GM20431 (cell line): ENCODE measurements around the gene ZC3H15.

Experiments
- in situ Hi-C: fragments of 300-500 bp; cut with MseI, MboI; formaldehyde crosslinking; loops from one replicate; pipeline ENCODE4 v1.15.0; 2020; ENCODE audit warnings: low sequenced_read_pairs; ENCODE audit not compliant: unreplicated experiment

ZC3H15 gene

DNA sequence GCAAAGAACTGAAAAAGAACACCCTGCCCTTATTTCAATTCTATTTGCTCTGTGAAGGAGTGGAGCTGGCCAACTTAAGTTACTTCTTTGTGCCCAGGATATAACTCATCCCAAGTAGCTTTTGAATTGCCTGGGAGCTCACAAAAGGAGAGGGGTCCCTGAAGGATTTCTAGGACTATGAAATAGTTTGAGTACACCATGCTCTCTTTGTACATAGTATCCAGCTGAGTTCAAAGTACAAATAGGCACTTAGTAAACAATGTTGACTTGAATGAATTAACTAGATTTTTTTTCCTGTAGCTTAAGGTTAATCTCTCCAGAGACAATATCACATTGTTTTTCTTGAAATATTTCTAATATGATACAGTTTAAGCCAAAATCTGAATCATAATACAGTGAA lies 47.7 kb downstream of the ZC3H15 start:
- in situ Hi-C loops = no loop called here

- in situ Hi-C loops = no loop called here
Measured at GRCh38 chr2:186534406-186534805, 48.3 kb downstream of the ZC3H15 start.

GRCh38 chr2:186535861-186536260 lies 49.8 kb downstream of the ZC3H15 start:
- in situ Hi-C loops = no loop called here

- in situ Hi-C loops = no loop called here
Measured at GRCh38 chr2:186537019-186537418, 51.0 kb downstream of the ZC3H15 start.

DNA sequence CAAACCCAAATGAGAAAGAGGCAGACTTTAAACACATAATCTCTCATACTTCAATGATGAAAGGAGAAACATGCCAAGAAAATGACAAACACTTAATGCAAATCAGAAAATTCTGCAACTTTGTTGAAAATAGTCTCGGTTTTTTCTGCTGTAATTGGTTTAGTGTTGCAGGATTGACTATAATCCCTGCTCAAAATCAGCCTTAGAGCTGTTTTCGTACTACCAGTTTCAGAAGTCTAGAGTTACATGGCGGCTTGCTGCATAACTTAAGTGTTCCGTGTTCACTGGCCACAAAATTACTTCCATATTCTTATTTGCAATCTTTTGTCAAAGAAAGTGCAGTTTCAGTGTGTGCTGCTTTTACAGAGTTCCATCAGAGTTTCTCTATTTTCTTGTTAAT lies 54.9 kb downstream of the ZC3H15 start:
- in situ Hi-C loops = no loop called here

DNA sequence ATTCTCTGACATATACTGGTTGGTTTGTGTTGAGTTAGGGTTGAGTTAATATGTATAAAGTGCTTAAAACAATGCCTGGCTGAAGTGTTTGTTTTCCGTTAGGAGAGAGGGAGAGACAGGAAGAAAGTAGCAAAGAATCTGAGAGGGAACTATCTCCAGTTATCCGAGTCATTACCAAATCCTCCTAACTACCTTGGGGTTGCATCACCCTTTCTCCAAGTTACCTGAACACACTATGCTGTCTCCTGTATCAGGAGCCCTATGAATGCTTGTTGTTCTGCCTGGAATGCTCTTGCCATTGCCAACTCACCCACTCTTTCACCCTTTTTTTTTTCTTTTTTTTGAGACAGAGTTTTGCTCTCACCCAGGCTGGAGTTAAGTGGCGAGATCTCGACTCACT lies 55.9 kb downstream of the ZC3H15 start:
- in situ Hi-C loops = no loop called here

- in situ Hi-C loops = no loop called here
Measured at GRCh38 chr2:186543561-186544131, 57.6 kb downstream of the ZC3H15 start.

GRCh38 chr2:186544255-186544675 lies 58.2 kb downstream of the ZC3H15 start:
- in situ Hi-C loops = no loop called here

- in situ Hi-C loops = no loop called here
Measured at GRCh38 chr2:186546846-186547245, 60.8 kb downstream of the ZC3H15 start.

- in situ Hi-C loops = no loop called here
Measured at GRCh38 chr2:186551323-186552050, 65.4 kb downstream of the ZC3H15 start.

GRCh38 chr2:186554429-186554828 lies 68.4 kb downstream of the ZC3H15 start:
- in situ Hi-C loops = no loop called here

DNA sequence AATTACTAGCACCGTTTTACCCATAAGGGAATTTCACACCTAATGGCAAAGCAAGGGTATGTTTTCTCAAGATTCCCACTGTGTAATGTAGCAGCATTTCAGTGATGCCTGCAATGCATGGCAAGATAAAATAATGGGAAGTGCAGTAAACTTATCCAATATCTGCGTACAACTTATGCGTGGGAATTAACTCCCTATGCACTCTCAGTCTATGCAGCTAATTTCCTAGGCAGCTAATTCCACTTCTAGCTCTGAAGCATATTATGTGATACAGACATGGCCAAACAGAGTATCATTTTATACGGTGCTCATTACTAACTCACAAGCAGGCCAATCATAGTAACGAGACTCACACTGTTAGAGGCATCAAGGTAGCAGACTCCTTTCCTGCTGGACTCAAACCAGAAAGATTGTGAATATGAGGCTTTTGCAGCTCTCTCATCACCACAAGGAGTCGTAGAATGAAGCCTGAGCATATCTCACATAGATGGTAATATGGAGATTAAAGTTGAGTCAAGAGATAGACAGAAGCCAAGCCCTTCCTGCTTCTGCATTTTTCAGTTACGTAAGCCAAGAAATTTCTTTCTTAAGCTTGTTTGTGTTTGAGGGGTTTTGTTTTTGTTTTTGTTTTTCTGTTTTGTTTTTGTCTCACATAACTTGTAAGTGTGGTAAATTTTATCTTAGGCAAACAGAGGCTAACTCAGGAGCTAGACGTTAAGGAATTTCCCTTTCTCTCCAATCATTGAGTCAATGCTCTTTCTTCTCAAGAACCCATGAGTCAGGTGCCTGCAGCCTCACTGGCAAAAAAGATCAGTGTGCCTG lies 69.0 kb downstream of the ZC3H15 start:
- in situ Hi-C loops = no loop called here

DNA sequence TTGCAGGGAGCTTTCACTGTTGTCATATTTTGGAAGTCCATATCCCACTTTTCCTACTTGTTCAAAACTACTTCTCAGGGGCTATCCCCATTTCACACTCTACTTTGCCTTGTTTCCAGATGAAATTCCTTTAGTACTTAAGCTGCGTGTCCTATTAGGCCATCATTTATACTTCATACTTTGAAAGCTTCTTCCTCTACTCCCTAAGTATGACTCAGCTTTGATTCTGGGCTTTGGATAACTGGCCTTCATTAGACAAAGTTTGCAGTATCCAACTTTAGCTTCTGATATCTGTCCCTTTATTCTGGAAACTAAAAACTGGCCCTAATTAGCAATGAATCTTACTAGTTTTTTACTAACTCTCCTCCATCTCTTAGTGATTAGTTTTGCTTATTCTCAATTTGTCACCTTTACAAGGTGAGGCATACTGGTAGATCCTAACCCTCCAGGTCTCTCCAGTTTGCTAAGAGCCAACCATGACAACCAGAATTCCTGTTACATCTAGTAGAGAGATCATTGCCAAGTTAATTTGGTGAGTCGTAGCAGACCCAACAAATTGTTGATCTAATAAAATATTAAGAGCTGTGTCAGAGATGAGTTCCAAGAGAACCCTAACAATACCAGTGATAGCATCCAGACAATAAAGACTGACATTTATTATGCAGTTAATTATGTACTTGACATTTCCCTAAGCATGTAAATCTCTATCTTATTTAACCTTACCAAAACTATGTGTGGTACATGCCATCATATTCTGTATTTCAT lies 72.6 kb downstream of the ZC3H15 start:
- in situ Hi-C loops = no loop called here
